K562 (cell line): ENCODE measurements around the gene CBX3. TPM values are rescaled to one million over a fixed set of nuclear protein-coding genes. Genes with fewer than 3 reads are reported as not detected.
A peak's percentile ranks its signal among the peaks of the same experiment; 100 is the strongest.

Experiments
- ASH1L ChIP-seq: fragments of 450-650 bp; IDR thresholded peaks from 2 replicates; pipeline ENCODE4 v1.6.1; 2018; ENCODE audit warnings: borderline replicate concordance, mild to moderate bottlenecking, low read depth; ENCODE audit not compliant: partially characterized antibody
- ETS2 ChIP-seq: IDR thresholded peaks from 2 replicates; pipeline ENCODE4 v1.6.1; 2016; ENCODE audit warnings: borderline replicate concordance, missing genetic modification characterization, mild to moderate bottlenecking, moderate library complexity, missing compliant biosample characterization; ENCODE audit not compliant: poor library complexity, severe bottlenecking
- FOSL1 ChIP-seq: fragments of 200-800 bp; sonication (Bioruptor generic); conservative IDR thresholded peaks from 2 replicates; pipeline ENCODE4 v1.6.1; 2016; ENCODE audit warnings: missing genetic modification characterization, missing compliant biosample characterization
- HNRNPL ChIP-seq: fragments of 200-400 bp; formaldehyde crosslinking; IDR thresholded peaks from 2 replicates; pipeline ENCODE4 v1.6.1; 2017; ENCODE audit warnings: low read depth, mild to moderate bottlenecking, low read length
- MTA1 ChIP-seq: fragments of 450-650 bp; IDR thresholded peaks from 2 replicates; pipeline ENCODE4 v1.6.1; 2017; ENCODE audit warnings: borderline replicate concordance
- MXD1 ChIP-seq: fragments of 250-450 bp; sonication (Bioruptor Pico); IDR thresholded peaks from 2 replicates; pipeline ENCODE4 v1.8.0; 2021; ENCODE audit warnings: borderline replicate concordance, mild to moderate bottlenecking, moderate library complexity; ENCODE audit not compliant: poor library complexity, severe bottlenecking
- NCOA2 ChIP-seq, 2 experiments: fragments of 450-650 bp; IDR thresholded peaks; 2 replicates each; pipeline ENCODE4 v1.6.1; 2018; ENCODE audit warnings: mild to moderate bottlenecking in 2 of 2, moderate library complexity in 1 of 2; ENCODE audit not compliant: partially characterized antibody in 2 of 2
- SIN3A ChIP-seq, 2 experiments: fragments of 150-350 bp in 1 of 2; IDR thresholded peaks; 2 replicates each; pipeline ENCODE4 v1.6.1; 2011 to 2016; ENCODE audit warnings: borderline replicate concordance in 2 of 2, low read depth in 2 of 2, low read length in 2 of 2, mild to moderate bottlenecking in 2 of 2, moderate library complexity in 2 of 2; ENCODE audit not compliant: control insufficient read depth in 1 of 2
- SOX6 ChIP-seq: fragments of 450-650 bp; IDR thresholded peaks from 2 replicates; pipeline ENCODE4 v1.6.1; 2014; ENCODE audit warnings: mild to moderate bottlenecking
- TRIM25 ChIP-seq: fragments of 450-650 bp; IDR thresholded peaks from 2 replicates; pipeline ENCODE4 v1.7.0; 2016; ENCODE audit warnings: borderline replicate concordance
- XRCC3 ChIP-seq: fragments of 450-650 bp; IDR thresholded peaks from 2 replicates; pipeline ENCODE4 v1.6.1; 2017; ENCODE audit warnings: mild to moderate bottlenecking, moderate library complexity
- ZNF12 ChIP-seq: sonication (generic); formaldehyde crosslinking; IDR thresholded peaks from 2 replicates; pipeline ENCODE4 v1.4.0; 2020; ENCODE audit warnings: mild to moderate bottlenecking, missing genetic modification reagents
- ZNF121 ChIP-seq: sonication (generic); formaldehyde crosslinking; conservative IDR thresholded peaks from 2 replicates; pipeline ENCODE4 v1.8.0; 2022; ENCODE audit warnings: missing genetic modification reagents
- ZNF436 ChIP-seq: fragments of 250-450, 450-650 bp; sonication (Bioruptor Pico); formaldehyde crosslinking; IDR thresholded peaks from 2 replicates; pipeline ENCODE4 v1.7.0; 2020; ENCODE audit warnings: mild to moderate bottlenecking
- polyA plus RNA-seq, 8 experiments: library from polyadenylated mRNA; depleted of rRNA in 4 of 8; stranded (reverse) in 5 of 8; unstranded in 3 of 8; fragments of >200 nt; fragmentation: Nextera tagmentation in 2 of 8; fragmentation: Illumina TruSeq in 1 of 8; extraction: Ambion mirVana in 2 of 8; extraction: Trizol in 1 of 8; gene quantifications; 2 replicates each; pipeline versions ENCODE4 v1.2.1 to v1.2.3, GENCODE V29; 2011 to 2014; ENCODE audit warnings: inconsistent platforms in 1 of 8, missing spikeins in 1 of 8
- total RNA-seq, 7 experiments: library from RNA; depleted of rRNA in 6 of 7; stranded (reverse); fragments of >200 nt in 6 of 7; fragmentation: Illumina TruSeq in 2 of 7; extraction: Trizol in 2 of 7; gene quantifications; 2 replicates each; pipeline versions ENCODE4 v1.2.1 to v1.2.3, GENCODE V29; 2011 to 2021; ENCODE audit warnings: low replicate concordance in 1 of 7
- TF ChIP-seq, protein P1 (sequence below), 3 experiments: fragments of 200-800 bp in 1 of 3; fragments of 250-450 bp in 1 of 3; fragments of 450-650 bp in 1 of 3; sonication (Bioruptor Pico) in 1 of 3; sonication (Bioruptor generic) in 1 of 3; formaldehyde crosslinking in 1 of 3; IDR thresholded peaks; 2 replicates each; pipeline versions ENCODE4 v1.6.1 to v1.8.0; 2016 to 2022; ENCODE audit warnings: mild to moderate bottlenecking in 2 of 3, missing genetic modification characterization in 2 of 3, missing compliant biosample characterization in 1 of 3, moderate library complexity in 1 of 3

Gene CBX3
- total and polyA plus RNA-seq, 9 of the 15 experiments (the other 6 are each of a cell fraction or from before 2014, with no cell fraction given): 198 to 413 (median 328) TPM

- TF ChIP-seq, protein P1, sequence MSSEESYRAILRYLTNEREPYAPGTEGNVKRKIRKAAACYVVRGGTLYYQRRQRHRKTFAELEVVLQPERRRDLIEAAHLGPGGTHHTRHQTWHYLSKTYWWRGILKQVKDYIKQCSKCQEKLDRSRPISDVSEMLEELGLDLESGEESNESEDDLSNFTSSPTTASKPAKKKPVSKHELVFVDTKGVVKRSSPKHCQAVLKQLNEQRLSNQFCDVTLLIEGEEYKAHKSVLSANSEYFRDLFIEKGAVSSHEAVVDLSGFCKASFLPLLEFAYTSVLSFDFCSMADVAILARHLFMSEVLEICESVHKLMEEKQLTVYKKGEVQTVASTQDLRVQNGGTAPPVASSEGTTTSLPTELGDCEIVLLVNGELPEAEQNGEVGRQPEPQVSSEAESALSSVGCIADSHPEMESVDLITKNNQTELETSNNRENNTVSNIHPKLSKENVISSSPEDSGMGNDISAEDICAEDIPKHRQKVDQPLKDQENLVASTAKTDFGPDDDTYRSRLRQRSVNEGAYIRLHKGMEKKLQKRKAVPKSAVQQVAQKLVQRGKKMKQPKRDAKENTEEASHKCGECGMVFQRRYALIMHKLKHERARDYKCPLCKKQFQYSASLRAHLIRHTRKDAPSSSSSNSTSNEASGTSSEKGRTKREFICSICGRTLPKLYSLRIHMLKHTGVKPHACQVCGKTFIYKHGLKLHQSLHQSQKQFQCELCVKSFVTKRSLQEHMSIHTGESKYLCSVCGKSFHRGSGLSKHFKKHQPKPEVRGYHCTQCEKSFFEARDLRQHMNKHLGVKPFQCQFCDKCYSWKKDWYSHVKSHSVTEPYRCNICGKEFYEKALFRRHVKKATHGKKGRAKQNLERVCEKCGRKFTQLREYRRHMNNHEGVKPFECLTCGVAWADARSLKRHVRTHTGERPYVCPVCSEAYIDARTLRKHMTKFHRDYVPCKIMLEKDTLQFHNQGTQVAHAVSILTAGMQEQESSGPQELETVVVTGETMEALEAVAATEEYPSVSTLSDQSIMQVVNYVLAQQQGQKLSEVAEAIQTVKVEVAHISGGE (CRISPR knock-in tag; IDR thresholded peaks at IDR 0.05): peak in 1 of 3 experiments; percentile 49; a peak in 1 of 6 replicates
- TF ChIP-seq ETS2 (tag) (no peak), NCOA2 (IDR thresholded peaks at IDR 0.05; ENCODE audit: partially characterized antibody in 2 of 2) (no peak), TRIM25 (no peak), MTA1 (no peak), ZNF436 (CRISPR knock-in tag) (no peak), SIN3A (IDR thresholded peaks at IDR 0.05; ENCODE audit: borderline replicate concordance in 2 of 2, control insufficient read depth in 1 of 2, low read depth in 2 of 2, low read length in 2 of 2) (no peak; a peak in 1 of 4 replicates), ZNF12 (CRISPR knock-in tag) (peak; percentile 2; the same call in 1 of the 2 replicates), ASH1L (peak; percentile 21), ZNF121 (CRISPR knock-in tag) (no peak), XRCC3 (0 out of 2 replicates have a peak, but pooled peaks have one; percentile 52), MXD1 (CRISPR knock-in tag) (no peak), HNRNPL (peak; percentile 84), SOX6 (no peak), FOSL1 (tag) (no peak; the same call in 1 of the 2 replicates)
These were observed 2.1 kb upstream of the CBX3 start (continued) for GRCh38 chr7:26199301-26200037.
